HEK293 (cell line): ENCODE data around the gene CKB.

Source experiments
- CTCF ChIA-PET: fragments of 350-600 bp; formaldehyde crosslinking; extraction: SDS; loops from one replicate; lab custom pipeline; 2021; ENCODE audit warnings: antibody characterized with exemption; lab: Yijun Ruan, JAX
- POLR2A ChIA-PET: fragments of 300-600 bp; formaldehyde crosslinking; extraction: SDS; loops from one replicate; lab custom pipeline; 2020; ENCODE audit warnings: antibody characterized with exemption, inconsistent platforms; lab: Yijun Ruan, JAX
- H3K27ac ChIP-seq: fragments of 200-500 bp; sonication (Bioruptor generic); 2 replicates; pipeline ENCODE4 v1.5.1; 2014; ENCODE audit warnings: low read depth, low read length, control low read depth, inconsistent platforms; ENCODE audit errors: extremely low read depth
- H3K36me3 ChIP-seq, 2 experiments: fragments of 200-500 bp in 1 of 2; sonication (Bioruptor generic) in 1 of 2; 1 replicate in 1 of 2; 2 replicates in 1 of 2; pipeline ENCODE4 v1.5.1; 2014 to 2017; ENCODE audit warnings: inconsistent platforms in 2 of 2, low read length in 2 of 2; ENCODE audit not compliant: control insufficient read depth in 2 of 2, insufficient read depth in 1 of 2
- H3K4me1 ChIP-seq: fragments of 200-500 bp; sonication (Bioruptor generic); 2 replicates; pipeline ENCODE4 v1.5.1; 2014; ENCODE audit warnings: mild to moderate bottlenecking, low read length, inconsistent platforms; ENCODE audit not compliant: control insufficient read depth, insufficient read depth
- H3K4me3 ChIP-seq: 2 replicates; pipeline ENCODE4 v1.5.1; 2011; ENCODE audit warnings: low read depth, mild to moderate bottlenecking, control low read depth, low read length, moderate library complexity
- H3K9me3 ChIP-seq: fragments of 200-500 bp; sonication (Bioruptor generic); 2 replicates; pipeline ENCODE4 v1.5.1; 2014; ENCODE audit warnings: low read depth, low read length, inconsistent platforms; ENCODE audit not compliant: control insufficient read depth, insufficient read depth
- GLIS2 ChIP-seq: fragments of 450-650 bp; formaldehyde crosslinking; IDR thresholded peaks from 2 replicates; pipeline ENCODE4 v1.5.1; 2016; ENCODE audit warnings: missing biosample characterization, missing genetic modification characterization
- MZF1 ChIP-seq: fragments of 450-650 bp; formaldehyde crosslinking; IDR thresholded peaks from 2 replicates; pipeline ENCODE4 v1.5.1; 2017; ENCODE audit warnings: missing biosample characterization, missing genetic modification characterization, borderline replicate concordance
- ZEB2 ChIP-seq: fragments of 450-650 bp; formaldehyde crosslinking; IDR thresholded peaks from 2 replicates; pipeline ENCODE4 v1.5.1; 2016; ENCODE audit warnings: missing biosample characterization, missing genetic modification characterization
- ZFP3 ChIP-seq: fragments of 450-650 bp; formaldehyde crosslinking; IDR thresholded peaks from 2 replicates; pipeline ENCODE4 v1.5.1; 2016; ENCODE audit warnings: low read depth, missing biosample characterization, missing genetic modification characterization
- ZNF121 ChIP-seq: fragments of 450-650 bp; formaldehyde crosslinking; IDR thresholded peaks from 2 replicates; pipeline ENCODE4 v1.5.1; 2016; ENCODE audit warnings: missing biosample characterization, missing genetic modification characterization
- ZNF133 ChIP-seq: fragments of 450-650 bp; formaldehyde crosslinking; IDR thresholded peaks from 2 replicates; pipeline ENCODE4 v1.5.1; 2016; ENCODE audit warnings: missing biosample characterization, missing genetic modification characterization
- ZNF146 ChIP-seq: fragments of 450-650 bp; formaldehyde crosslinking; IDR thresholded peaks from 2 replicates; pipeline ENCODE4 v1.5.1; 2016; ENCODE audit warnings: missing biosample characterization, missing genetic modification characterization
- ZNF223 ChIP-seq: fragments of 450-650 bp; formaldehyde crosslinking; IDR thresholded peaks from 2 replicates; pipeline ENCODE4 v1.5.1; 2016; ENCODE audit warnings: missing biosample characterization, missing genetic modification characterization
- ZNF501 ChIP-seq: fragments of 450-650 bp; formaldehyde crosslinking; IDR thresholded peaks from 2 replicates; pipeline ENCODE4 v1.5.1; 2016; ENCODE audit warnings: missing biosample characterization, missing genetic modification characterization
- ZNF560 ChIP-seq: fragments of 450-650 bp; formaldehyde crosslinking; IDR thresholded peaks from 2 replicates; pipeline ENCODE4 v1.5.1; 2017; ENCODE audit warnings: missing biosample characterization, missing genetic modification characterization, borderline replicate concordance
- ZNF600 ChIP-seq: fragments of 450-650 bp; formaldehyde crosslinking; IDR thresholded peaks from 2 replicates; pipeline ENCODE4 v1.5.1; 2016; ENCODE audit warnings: missing biosample characterization, missing genetic modification characterization
- TF ChIP-seq, protein P1 (sequence below): fragments of 450-650 bp; formaldehyde crosslinking; IDR thresholded peaks from 2 replicates; pipeline ENCODE4 v1.5.1; 2017; ENCODE audit warnings: missing biosample characterization, mild to moderate bottlenecking, missing genetic modification characterization, moderate library complexity
- TF ChIP-seq, protein P2 (sequence below): fragments of 450-650 bp; formaldehyde crosslinking; IDR thresholded peaks from 2 replicates; pipeline ENCODE4 v1.5.0; 2017; ENCODE audit warnings: missing biosample characterization, missing genetic modification characterization, borderline replicate concordance
- TF ChIP-seq, protein P3 (sequence below): fragments of 450-650 bp; formaldehyde crosslinking; IDR thresholded peaks from 2 replicates; pipeline ENCODE4 v1.5.1; 2016; ENCODE audit warnings: missing biosample characterization, missing genetic modification characterization
- TF ChIP-seq, protein P4 (sequence below): fragments of 450-650 bp; formaldehyde crosslinking; IDR thresholded peaks from 2 replicates; pipeline ENCODE4 v1.5.1; 2016; ENCODE audit warnings: missing biosample characterization, missing genetic modification characterization

CKB gene

DNA sequence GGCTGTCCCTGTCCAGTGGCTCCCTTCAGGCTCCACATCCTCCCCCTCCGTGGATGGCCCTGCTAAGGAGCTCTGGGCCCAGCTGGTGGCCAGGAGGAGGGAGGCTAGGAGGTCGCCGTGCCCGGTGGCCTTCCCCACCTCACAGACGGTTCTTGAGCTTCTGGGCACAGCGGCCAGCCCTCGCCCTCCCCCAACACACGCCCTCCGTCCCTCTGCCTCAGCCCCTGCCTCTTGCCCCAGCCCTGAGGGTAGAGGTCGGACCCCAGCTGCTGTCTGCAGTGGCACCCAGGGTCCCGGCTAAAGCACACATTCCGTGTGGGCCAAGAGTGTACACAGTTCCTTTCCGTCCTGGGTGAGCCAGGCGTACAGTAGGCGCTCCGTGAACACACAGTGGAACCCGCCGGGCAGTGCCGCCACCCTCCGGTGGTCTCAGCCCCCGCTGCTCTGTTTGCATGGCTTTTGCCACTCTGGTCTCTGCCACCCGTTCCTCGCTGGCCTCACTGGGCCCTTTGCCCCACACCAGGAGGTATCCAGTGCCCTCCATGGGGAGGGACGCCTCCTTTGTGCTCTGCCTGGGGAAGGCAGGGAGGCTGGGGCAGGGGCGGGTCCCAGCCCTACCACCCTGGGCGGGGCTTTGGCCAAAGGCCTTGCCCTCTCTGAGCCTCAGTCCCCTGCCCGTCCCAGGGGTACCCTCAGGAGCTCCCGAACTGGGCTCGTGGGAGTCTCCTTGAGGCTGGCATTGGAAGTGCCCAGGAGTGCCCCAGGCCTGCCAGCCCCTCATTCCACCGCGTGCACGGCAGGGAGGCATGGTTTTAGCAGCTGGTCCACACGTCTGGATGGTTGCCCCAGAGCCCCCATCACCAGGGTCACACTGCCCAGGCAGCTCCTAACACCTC is 19.3 kb upstream of the CKB start:
- 0 out of 2 replicates have a peak, but pooled peaks cover 5% of the 10 kb centered on the region for H3K4me1 ChIP-seq
- ChIA-PET POLR2A (interaction anchor here (0.5 to 4.9 kb wide), 7 partner anchors 9 to 687 kb away, joined by 3 to 24 read pairs (median 6); partner anchors contain the start of genes BAG5, CKB and TRMT61A), CTCF (interaction anchor here (0.6 to 2.2 kb wide), 3 partner anchors 24 to 1552 kb away, joined by 3 to 11 read pairs (median 4); no protein-coding TSS in a partner anchor)

DNA sequence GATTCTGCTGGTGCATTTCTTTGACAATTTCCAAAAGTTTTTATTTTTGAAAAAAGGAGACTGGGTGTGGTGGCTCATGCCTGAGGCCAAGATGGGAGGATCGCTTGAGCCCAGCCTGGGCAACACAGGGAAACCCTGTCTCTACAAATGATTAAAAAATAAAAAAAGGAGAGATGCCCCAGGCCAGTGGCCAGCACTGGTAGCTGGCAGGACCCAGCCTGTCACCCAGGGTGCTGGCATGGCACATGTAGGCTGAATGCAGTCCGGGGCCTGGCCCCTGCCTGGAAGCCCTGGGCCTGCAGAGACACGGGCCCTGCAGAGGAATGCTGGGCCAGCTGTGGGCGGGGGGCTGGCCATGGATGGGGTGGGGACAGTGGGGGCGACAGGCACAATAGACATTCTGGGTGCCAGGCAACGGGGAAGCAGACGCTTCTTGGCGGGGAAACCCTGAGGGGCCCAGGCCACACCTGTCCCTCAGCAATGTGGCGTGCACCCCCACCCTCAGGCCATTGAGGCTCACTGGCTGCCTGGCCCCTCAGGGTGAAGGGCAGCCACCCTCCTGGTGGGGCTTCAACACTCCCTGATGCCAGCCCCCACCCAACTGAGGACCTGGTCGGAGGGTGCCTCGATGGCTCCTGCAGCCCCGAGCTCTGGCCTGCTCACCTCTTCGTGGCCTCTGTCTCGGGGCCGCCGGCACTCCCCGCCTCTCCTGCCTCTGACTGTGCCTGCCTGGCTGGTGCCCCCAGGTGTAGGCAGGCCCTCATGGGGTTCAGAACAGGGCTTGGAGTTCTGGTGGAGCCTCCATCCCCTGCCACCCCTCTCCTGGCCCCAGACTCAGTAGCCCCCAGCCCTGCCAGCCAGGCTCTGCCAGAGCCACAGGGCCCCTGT is 18.4 kb upstream of the CKB start:
- no peaks in the 10 kb centered on the region for H3K36me3 ChIP-seq
- H3K4me1 ChIP-seq: 0 out of 2 replicates have a peak, but pooled peaks cover 5% of the 10 kb centered on the region
- POLR2A ChIA-PET: interaction anchor here (0.5 to 4.9 kb wide), 4 partner anchors 11 to 686 kb away, joined by 3 to 24 read pairs (median 6); partner anchors contain the start of gene TRMT61A
- H3K9me3 ChIP-seq: no peaks in the 10 kb centered on the region
- 0 out of 2 replicates have a peak overlapping the region, but pooled peaks have one; percentile 9 for H3K27ac ChIP-seq
- H3K4me3 ChIP-seq: no peak overlapping the region
- no peak for TF ChIP-seq ZNF223 (tag by site-specific recombination)
- TF ChIP-seq GLIS2 (tag by site-specific recombination): 0 out of 2 replicates have a peak, but pooled peaks have one; percentile 16
- TF ChIP-seq ZNF133: no peak
- no peak for TF ChIP-seq ZFP3 (tag by site-specific recombination)
- no peak for TF ChIP-seq ZNF560 (tag by site-specific recombination)
- 0 out of 2 replicates have a peak, but pooled peaks have one; percentile 0 for TF ChIP-seq ZNF600
- TF ChIP-seq ZNF121 (tag by site-specific recombination): no peak
- no peak for TF ChIP-seq MZF1 (tag by site-specific recombination)
- CTCF ChIA-PET: interaction anchor here (0.7 to 1.6 kb wide), 4 partner anchors 23 to 610 kb away, joined by 3 to 13 read pairs (median 4); no protein-coding TSS in a partner anchor

More for the DNA sequence above, 19.3 kb upstream of the CKB start:
- TF ChIP-seq, protein P1, sequence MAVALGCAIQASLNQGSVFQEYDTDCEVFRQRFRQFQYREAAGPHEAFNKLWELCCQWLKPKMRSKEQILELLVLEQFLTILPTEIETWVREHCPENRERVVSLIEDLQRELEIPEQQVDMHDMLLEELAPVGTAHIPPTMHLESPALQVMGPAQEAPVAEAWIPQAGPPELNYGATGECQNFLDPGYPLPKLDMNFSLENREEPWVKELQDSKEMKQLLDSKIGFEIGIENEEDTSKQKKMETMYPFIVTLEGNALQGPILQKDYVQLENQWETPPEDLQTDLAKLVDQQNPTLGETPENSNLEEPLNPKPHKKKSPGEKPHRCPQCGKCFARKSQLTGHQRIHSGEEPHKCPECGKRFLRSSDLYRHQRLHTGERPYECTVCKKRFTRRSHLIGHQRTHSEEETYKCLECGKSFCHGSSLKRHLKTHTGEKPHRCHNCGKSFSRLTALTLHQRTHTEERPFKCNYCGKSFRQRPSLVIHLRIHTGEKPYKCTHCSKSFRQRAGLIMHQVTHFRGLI: 0 out of 2 replicates have a peak, but pooled peaks have one; percentile 41
- no peak for TF ChIP-seq ZNF501 (tag by site-specific recombination)
- Histone ChIP-seq H3K36me3 (no peaks in the 10 kb centered on the region), H3K27ac (no peak overlapping the region), H3K4me3 (no peak overlapping the region), H3K9me3 (no peaks in the 10 kb centered on the region)

DNA sequence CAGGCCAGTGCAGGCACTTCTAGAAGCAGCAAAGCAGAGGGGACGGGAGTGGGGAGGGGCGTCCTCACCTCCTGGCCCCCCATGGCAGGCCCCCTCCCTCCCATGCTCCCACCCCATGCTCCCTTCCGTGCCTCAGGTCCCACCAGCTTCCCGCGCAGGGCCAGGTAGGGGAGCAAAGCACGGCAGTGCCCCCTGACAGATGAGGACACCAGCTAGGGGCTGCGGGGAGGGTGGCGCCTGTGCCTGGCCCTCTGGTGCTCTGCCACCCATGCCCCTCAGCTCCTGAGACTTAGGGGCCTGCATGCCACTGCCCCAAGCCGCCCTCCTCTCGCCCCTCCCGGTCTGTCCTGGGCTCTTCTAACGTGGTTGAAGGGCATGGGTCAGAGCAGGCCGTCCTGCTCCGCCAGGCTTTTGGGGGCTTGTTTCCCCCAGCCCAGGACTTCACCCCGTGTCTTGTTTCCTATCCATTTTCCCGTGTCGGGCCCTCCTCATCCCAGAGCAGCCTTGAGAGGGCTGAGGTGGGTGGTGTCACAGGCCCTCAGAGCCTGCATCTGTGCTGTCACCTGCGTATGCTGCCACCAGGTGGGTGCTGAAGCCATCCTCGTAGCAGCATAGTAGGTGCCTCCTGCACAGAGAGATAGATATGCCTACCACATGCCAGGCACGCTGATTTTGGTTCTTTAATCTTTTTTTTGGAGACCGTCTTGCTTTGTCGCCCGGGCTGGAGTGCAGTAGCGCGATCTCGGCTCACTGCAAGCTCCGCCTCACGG is 16.6 kb upstream of the CKB start:
- no peaks in the 10 kb centered on the region for H3K9me3 ChIP-seq
- no peak overlapping the region for H3K4me3 ChIP-seq
- CTCF ChIA-PET: interaction anchor here (1.3 kb wide), 1 partner anchor 21 kb away, joined by 3 read pairs; no protein-coding TSS in a partner anchor
- peaks cover 0 to 5% of the 10 kb centered on the region in 2 experiments; a peak in 1 of 3 replicates for H3K36me3 ChIP-seq
- POLR2A ChIA-PET: interaction anchor here (0.7 to 4.9 kb wide), 3 partner anchors 17 to 21 kb away, joined by 3 to 24 read pairs (median 3); partner anchors contain the start of gene CKB
- no peak overlapping the region for H3K27ac ChIP-seq
- 0 out of 2 replicates have a peak, but pooled peaks cover 5% of the 10 kb centered on the region for H3K4me1 ChIP-seq
- no peak for TF ChIP-seq ZEB2 (tag by site-specific recombination)
- TF ChIP-seq, protein P2, sequence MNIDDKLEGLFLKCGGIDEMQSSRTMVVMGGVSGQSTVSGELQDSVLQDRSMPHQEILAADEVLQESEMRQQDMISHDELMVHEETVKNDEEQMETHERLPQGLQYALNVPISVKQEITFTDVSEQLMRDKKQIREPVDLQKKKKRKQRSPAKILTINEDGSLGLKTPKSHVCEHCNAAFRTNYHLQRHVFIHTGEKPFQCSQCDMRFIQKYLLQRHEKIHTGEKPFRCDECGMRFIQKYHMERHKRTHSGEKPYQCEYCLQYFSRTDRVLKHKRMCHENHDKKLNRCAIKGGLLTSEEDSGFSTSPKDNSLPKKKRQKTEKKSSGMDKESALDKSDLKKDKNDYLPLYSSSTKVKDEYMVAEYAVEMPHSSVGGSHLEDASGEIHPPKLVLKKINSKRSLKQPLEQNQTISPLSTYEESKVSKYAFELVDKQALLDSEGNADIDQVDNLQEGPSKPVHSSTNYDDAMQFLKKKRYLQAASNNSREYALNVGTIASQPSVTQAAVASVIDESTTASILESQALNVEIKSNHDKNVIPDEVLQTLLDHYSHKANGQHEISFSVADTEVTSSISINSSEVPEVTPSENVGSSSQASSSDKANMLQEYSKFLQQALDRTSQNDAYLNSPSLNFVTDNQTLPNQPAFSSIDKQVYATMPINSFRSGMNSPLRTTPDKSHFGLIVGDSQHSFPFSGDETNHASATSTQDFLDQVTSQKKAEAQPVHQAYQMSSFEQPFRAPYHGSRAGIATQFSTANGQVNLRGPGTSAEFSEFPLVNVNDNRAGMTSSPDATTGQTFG: no peak
- TF ChIP-seq, protein P3, sequence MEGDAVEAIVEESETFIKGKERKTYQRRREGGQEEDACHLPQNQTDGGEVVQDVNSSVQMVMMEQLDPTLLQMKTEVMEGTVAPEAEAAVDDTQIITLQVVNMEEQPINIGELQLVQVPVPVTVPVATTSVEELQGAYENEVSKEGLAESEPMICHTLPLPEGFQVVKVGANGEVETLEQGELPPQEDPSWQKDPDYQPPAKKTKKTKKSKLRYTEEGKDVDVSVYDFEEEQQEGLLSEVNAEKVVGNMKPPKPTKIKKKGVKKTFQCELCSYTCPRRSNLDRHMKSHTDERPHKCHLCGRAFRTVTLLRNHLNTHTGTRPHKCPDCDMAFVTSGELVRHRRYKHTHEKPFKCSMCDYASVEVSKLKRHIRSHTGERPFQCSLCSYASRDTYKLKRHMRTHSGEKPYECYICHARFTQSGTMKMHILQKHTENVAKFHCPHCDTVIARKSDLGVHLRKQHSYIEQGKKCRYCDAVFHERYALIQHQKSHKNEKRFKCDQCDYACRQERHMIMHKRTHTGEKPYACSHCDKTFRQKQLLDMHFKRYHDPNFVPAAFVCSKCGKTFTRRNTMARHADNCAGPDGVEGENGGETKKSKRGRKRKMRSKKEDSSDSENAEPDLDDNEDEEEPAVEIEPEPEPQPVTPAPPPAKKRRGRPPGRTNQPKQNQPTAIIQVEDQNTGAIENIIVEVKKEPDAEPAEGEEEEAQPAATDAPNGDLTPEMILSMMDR (tag by site-specific recombination): 0 out of 2 replicates have a peak, but pooled peaks have one; percentile 20
- no peak for TF ChIP-seq ZNF560 (tag by site-specific recombination)
- TF ChIP-seq ZNF600: 0 out of 2 replicates have a peak, but pooled peaks have one; percentile 19
- no peak for TF ChIP-seq ZNF146 (tag by site-specific recombination)
- TF ChIP-seq, protein P4, sequence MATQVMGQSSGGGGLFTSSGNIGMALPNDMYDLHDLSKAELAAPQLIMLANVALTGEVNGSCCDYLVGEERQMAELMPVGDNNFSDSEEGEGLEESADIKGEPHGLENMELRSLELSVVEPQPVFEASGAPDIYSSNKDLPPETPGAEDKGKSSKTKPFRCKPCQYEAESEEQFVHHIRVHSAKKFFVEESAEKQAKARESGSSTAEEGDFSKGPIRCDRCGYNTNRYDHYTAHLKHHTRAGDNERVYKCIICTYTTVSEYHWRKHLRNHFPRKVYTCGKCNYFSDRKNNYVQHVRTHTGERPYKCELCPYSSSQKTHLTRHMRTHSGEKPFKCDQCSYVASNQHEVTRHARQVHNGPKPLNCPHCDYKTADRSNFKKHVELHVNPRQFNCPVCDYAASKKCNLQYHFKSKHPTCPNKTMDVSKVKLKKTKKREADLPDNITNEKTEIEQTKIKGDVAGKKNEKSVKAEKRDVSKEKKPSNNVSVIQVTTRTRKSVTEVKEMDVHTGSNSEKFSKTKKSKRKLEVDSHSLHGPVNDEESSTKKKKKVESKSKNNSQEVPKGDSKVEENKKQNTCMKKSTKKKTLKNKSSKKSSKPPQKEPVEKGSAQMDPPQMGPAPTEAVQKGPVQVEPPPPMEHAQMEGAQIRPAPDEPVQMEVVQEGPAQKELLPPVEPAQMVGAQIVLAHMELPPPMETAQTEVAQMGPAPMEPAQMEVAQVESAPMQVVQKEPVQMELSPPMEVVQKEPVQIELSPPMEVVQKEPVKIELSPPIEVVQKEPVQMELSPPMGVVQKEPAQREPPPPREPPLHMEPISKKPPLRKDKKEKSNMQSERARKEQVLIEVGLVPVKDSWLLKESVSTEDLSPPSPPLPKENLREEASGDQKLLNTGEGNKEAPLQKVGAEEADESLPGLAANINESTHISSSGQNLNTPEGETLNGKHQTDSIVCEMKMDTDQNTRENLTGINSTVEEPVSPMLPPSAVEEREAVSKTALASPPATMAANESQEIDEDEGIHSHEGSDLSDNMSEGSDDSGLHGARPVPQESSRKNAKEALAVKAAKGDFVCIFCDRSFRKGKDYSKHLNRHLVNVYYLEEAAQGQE (tag by site-specific recombination): no peak
